ENCODE measurements around the gene THOC6. TPM values are rescaled to one million over a fixed set of nuclear protein-coding genes. Genes with fewer than 3 reads are reported as not detected.
"Not testable (repeated sequence)": the region's sequence is repeated elsewhere in the genome, so short reads cannot be mapped to it uniquely, and the experiment has no call there.

Gene THOC6
- total and polyA plus RNA-seq, 9 donors = 3.5 to 21.0 (median 15.2) TPM

GRCh38 chr16:3050487-3050886, 26.7 kb downstream of the THOC6 start:
- Histone ChIP-seq H3K27me3 (no peaks in the 10 kb centered on the region), H3K4me3 (no peak overlapping the region), H3K4me1 (ENCODE audit: insufficient read depth) (peaks cover 5% of the 10 kb centered on the region), H3K36me3 (no peaks in the 10 kb centered on the region), H3K27ac (no peak overlapping the region), H3K9me3 (no peaks in the 10 kb centered on the region)
- TF ChIP-seq EP300 (IDR thresholded peaks at IDR 0.05) (no peak), POLR2A (IDR thresholded peaks at IDR 0.05) (no peak)
- TF ChIP-seq, protein P1, sequence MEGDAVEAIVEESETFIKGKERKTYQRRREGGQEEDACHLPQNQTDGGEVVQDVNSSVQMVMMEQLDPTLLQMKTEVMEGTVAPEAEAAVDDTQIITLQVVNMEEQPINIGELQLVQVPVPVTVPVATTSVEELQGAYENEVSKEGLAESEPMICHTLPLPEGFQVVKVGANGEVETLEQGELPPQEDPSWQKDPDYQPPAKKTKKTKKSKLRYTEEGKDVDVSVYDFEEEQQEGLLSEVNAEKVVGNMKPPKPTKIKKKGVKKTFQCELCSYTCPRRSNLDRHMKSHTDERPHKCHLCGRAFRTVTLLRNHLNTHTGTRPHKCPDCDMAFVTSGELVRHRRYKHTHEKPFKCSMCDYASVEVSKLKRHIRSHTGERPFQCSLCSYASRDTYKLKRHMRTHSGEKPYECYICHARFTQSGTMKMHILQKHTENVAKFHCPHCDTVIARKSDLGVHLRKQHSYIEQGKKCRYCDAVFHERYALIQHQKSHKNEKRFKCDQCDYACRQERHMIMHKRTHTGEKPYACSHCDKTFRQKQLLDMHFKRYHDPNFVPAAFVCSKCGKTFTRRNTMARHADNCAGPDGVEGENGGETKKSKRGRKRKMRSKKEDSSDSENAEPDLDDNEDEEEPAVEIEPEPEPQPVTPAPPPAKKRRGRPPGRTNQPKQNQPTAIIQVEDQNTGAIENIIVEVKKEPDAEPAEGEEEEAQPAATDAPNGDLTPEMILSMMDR (IDR thresholded peaks at IDR 0.05) = no peak
- WGBS, 3 donors = 37 to 52% (median 46%) methylated on average over 5 of the region's 5 CpGs
- intact Hi-C loops (cut with DNase I) = loop anchor here in 1 of 4 donors (10.0 kb wide), 1 partner anchor 114 kb away; no protein-coding TSS in a partner anchor
- DNase-seq = no peak

- Histone ChIP-seq H3K9me3 (no peaks in the 10 kb centered on the region), H3K4me1 (ENCODE audit: insufficient read depth) (peaks cover under 1% of the 10 kb centered on the region), H3K4me3 (no peak overlapping the region), H3K27me3 (no peaks in the 10 kb centered on the region), H3K36me3 (no peaks in the 10 kb centered on the region), H3K27ac (no peak overlapping the region)
- no peak for DNase-seq
- WGBS, 3 donors = 4 to 11% (median 8%) methylated on average over 4 of the region's 4 CpGs
- intact Hi-C loops (cut with DNase I) = loop anchor here in 1 of 4 donors (10.0 kb wide), 1 partner anchor 114 kb away; no protein-coding TSS in a partner anchor
- no peak for TF ChIP-seq EP300 (IDR thresholded peaks at IDR 0.05)
- TF ChIP-seq POLR2A (IDR thresholded peaks at IDR 0.05) = no peak
- TF ChIP-seq, protein P1 (IDR thresholded peaks at IDR 0.05) = no peak
Observed at GRCh38 chr16:3051009-3051408, 27.2 kb downstream of the THOC6 start.

DNA sequence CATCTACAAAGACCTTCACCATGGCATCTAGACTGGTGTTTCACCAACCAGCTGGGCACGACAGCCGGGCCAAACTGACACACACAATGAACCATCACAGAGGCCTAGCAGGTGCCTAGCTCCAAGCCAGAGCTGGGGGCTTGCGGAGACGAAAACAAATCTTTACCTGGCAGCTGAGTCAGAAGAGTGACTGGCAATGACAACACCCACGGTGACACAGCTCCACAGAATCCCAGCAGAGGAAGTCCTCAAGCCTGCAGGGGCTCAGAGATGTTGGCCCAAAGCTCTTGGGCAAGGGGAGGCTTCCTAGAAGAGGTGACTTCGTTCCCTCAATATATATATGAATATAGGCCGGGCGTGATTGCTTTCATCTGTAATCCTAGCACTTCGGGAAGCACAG, 27.7 kb downstream of the THOC6 start:
- TF ChIP-seq POLR2A (IDR thresholded peaks at IDR 0.05) = no peak
- no peak for TF ChIP-seq EP300 (IDR thresholded peaks at IDR 0.05)
- TF ChIP-seq, protein P1 (IDR thresholded peaks at IDR 0.05) = no peak
- H3K4me1 ChIP-seq (ENCODE audit: insufficient read depth) = no peaks in the 10 kb centered on the region
- H3K4me3 ChIP-seq = no peak overlapping the region
- H3K27me3 ChIP-seq = no peaks in the 10 kb centered on the region
- 66 to 70% (median 66%) methylated on average over 9 of the region's 9 CpGs for WGBS, 3 donors
- intact Hi-C loops (cut with DNase I) = loop anchor here in 1 of 4 donors (10.0 kb wide), 1 partner anchor 113 kb away; no protein-coding TSS in a partner anchor
- no peaks in the 10 kb centered on the region for H3K9me3 ChIP-seq
- H3K36me3 ChIP-seq = no peaks in the 10 kb centered on the region
- H3K27ac ChIP-seq = no peak overlapping the region
- no peak for DNase-seq

DNA sequence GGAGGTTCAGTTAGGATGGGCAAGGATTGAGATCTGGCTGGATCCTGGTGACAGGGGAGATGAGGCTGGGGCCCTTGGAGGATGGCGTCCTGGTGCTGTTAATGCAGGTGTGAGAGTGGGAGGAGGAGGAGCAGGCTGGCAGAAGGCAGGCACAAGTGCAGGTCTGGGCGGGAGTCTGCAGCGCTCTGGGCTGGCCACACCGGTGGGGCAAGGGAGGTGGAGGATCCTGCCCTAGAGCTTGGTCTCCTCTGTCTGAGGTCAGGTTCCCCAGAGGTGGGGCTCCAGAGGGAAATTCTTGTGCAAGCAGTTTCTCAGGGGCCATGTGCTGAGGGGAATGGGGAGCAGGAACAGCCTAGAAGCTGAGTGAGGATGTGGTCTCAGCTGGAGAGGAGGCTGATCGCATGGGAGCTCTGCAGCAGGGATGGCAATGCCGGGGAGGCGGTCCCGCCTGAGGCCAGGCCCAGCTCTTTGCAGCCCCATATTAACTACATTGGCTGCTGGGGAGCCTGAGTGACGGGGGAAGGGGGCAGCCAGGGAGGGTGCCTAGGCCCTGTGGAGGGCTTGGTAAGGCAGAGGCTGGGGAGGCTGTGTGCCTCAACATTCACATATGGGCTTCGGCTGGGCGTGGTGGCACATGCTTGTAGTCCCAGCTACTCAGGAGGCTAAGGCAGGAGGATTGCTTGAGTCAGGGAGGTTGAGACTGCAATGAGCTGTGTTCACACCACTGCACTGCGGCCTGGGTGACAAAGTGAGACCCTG, 28.9 kb downstream of the THOC6 start:
- 80 to 84% (median 84%) methylated on average over 10 to 12 of the region's 12 CpGs for WGBS, 3 donors
- intact Hi-C loops (cut with DNase I) = loop anchor here in 1 of 4 donors (10.0 kb wide), 1 partner anchor 112 kb away; no protein-coding TSS in a partner anchor
- H3K27ac ChIP-seq; H3K4me1 ChIP-seq (ENCODE audit: insufficient read depth); H3K4me3 ChIP-seq; H3K36me3 ChIP-seq; DNase-seq; H3K27me3 ChIP-seq; H3K9me3 ChIP-seq: not testable (repeated sequence)

DNA sequence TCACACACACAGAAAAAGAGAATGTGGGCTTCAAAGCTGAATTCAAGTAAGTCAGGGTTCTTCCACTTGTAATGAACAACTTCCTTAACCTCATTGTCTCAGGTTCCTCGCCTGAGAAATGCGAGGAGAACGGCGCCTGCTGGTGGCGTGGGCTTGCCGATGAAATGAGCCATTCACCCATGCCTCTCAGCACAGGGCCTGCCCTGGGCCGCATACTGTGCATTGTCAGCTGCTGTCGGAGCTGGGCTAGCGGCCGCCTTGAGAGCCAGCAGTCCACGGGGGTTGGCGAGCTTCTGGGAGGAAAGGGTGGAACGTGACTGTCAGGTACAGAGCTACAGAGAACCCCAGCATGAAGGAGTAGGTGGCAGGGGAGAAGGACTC, 29.5 kb downstream of the THOC6 start:
- H3K27ac ChIP-seq; H3K4me3 ChIP-seq; H3K27me3 ChIP-seq; H3K4me1 ChIP-seq (ENCODE audit: insufficient read depth); H3K36me3 ChIP-seq; DNase-seq; H3K9me3 ChIP-seq: not testable (repeated sequence)
- 86 to 91% (median 90%) methylated on average over 6 to 13 of the region's 13 CpGs for WGBS, 3 donors
- intact Hi-C loops (cut with DNase I) = loop anchor here in 1 of 4 donors (10.0 kb wide), 1 partner anchor 111 kb away; no protein-coding TSS in a partner anchor

Data from ovary (tissue), 9 donors.